HepG2 (cell line): Measurements from ENCODE around the gene MAGEA1. TPM values are rescaled to one million over a fixed set of nuclear protein-coding genes. Genes with fewer than 3 reads are reported as not detected.

Source experiments
- ATAC-seq: fragments of 200-7000 bp; cut with Tn5 transposase; 3 replicates; pipeline ENCODE4 v1.9.1; 2020; ENCODE audit warnings: mild to moderate bottlenecking, moderate library complexity
- BruUV-seq: library from RNA; stranded (reverse); fragments of 400-500 nt; replicated peaks from 2 replicates; lab custom pipeline; 2021; lab: Mats Ljungman, UMichigan
- CTCF ChIA-PET: fragments of 300-600 bp; formaldehyde crosslinking; extraction: SDS; loops from one replicate; lab custom pipeline; 2021; ENCODE audit warnings: low total read pairs, inconsistent platforms, low intra/inter-chr PET ratio; lab: Yijun Ruan, JAX
- POLR2A ChIA-PET: fragments of 350-600 bp; sonication (Branson Sonifier 250); formaldehyde crosslinking; loops from one replicate; lab custom pipeline; 2020; ENCODE audit warnings: antibody characterized with exemption, inconsistent platforms; lab: Yijun Ruan, JAX
- DNase-seq: peaks from one replicate; pipeline ENCODE4 v3.0.0-alpha.2; 2015; ENCODE audit warnings: low spot score
- FAIRE-seq: peaks from 3 replicates; lab custom pipeline; 2011; peaks lifted over from hg19 to GRCh38; lab: Jason Lieb, UNC
- H2AFZ ChIP-seq: one replicate; pipeline ENCODE4 v1.6.1; 2011; ENCODE audit warnings: low read length, inconsistent platforms
- H3K27ac ChIP-seq: fragments of 300-600 bp; 3 replicates; pipeline ENCODE4 v1.8.0; 2011; ENCODE audit warnings: mixed run types, mild to moderate bottlenecking, mixed read lengths, low read length, inconsistent platforms; ENCODE audit not compliant: insufficient read depth; ENCODE audit errors: extremely low read length
- H3K27me3 ChIP-seq, 2 experiments: fragments of 200-600 bp in 1 of 2; 2 replicates in 1 of 2; 3 replicates in 1 of 2; pipeline versions ENCODE4 v1.6.0 to v1.8.0; 2011; ENCODE audit warnings: low read length in 2 of 2, mild to moderate bottlenecking in 2 of 2, moderate library complexity in 2 of 2, inconsistent platforms in 1 of 2; ENCODE audit not compliant: insufficient read depth in 2 of 2, control insufficient read depth in 1 of 2
- H3K36me3 ChIP-seq, 2 experiments: fragments of 200-600 bp in 1 of 2; replicated peaks in 1 of 2; 2 replicates in 1 of 2; 3 replicates in 1 of 2; pipeline versions ENCODE4 v1.5.1 to v1.8.0; 2011; ENCODE audit warnings: low read length in 2 of 2, inconsistent platforms in 1 of 2; ENCODE audit not compliant: insufficient read depth in 2 of 2, control insufficient read depth in 1 of 2
- H3K4me1 ChIP-seq: 2 replicates; pipeline ENCODE4 v1.5.1; 2012; ENCODE audit warnings: low read length, inconsistent platforms; ENCODE audit not compliant: insufficient read depth
- H3K4me2 ChIP-seq: 2 replicates; pipeline ENCODE4 v1.6.0; 2011; ENCODE audit warnings: low read depth, low read length, inconsistent platforms
- H3K4me3 ChIP-seq, 3 experiments: fragments of 200-600 bp in 1 of 3; sonication (generic), shearing (Covaris generic) in 1 of 3; replicated peaks in 1 of 3; 2 replicates each; pipeline ENCODE4 v1.5.1; 2011 to 2016; ENCODE audit warnings: low read length in 3 of 3, inconsistent platforms in 2 of 3, low read depth in 2 of 3, mild to moderate bottlenecking in 2 of 3, control low read depth in 1 of 3, mixed read lengths in 1 of 3; ENCODE audit not compliant: insufficient read depth in 1 of 3
- H3K79me2 ChIP-seq: one replicate; pipeline ENCODE4 v1.6.1; 2011; ENCODE audit warnings: low read length, inconsistent platforms; ENCODE audit not compliant: insufficient read depth
- H3K9ac ChIP-seq: 2 replicates; pipeline ENCODE4 v1.6.0; 2011; ENCODE audit warnings: mild to moderate bottlenecking, low read depth, low read length, inconsistent platforms; ENCODE audit not compliant: insufficient read depth
- H3K9me3 ChIP-seq: 2 replicates; pipeline ENCODE4 v1.5.1; 2012; ENCODE audit warnings: mild to moderate bottlenecking, low read length
- H4K20me1 ChIP-seq: 2 replicates; pipeline ENCODE4 v1.6.0; 2011; ENCODE audit warnings: inconsistent platforms, mild to moderate bottlenecking, low read length, moderate library complexity; ENCODE audit not compliant: insufficient read depth
- ATF7 ChIP-seq, 2 experiments: fragments of 450-650 bp in 1 of 2; sonication (generic) in 1 of 2; formaldehyde crosslinking in 1 of 2; IDR thresholded peaks; 2 replicates each; pipeline versions ENCODE4 v1.4.0 to v1.6.1; 2016 to 2020; ENCODE audit warnings: antibody characterized with exemption in 1 of 2, mild to moderate bottlenecking in 1 of 2, missing genetic modification reagents in 1 of 2
- CREB1 ChIP-seq, 2 experiments: fragments of 450-650 bp in 1 of 2; IDR thresholded peaks; 2 replicates each; pipeline ENCODE4 v1.6.1; 2016 to 2017; ENCODE audit warnings: control low read depth in 1 of 2, mild to moderate bottlenecking in 1 of 2, missing compliant biosample characterization in 1 of 2, missing genetic modification characterization in 1 of 2
- JARID2 ChIP-seq: sonication (generic); formaldehyde crosslinking; IDR thresholded peaks from 2 replicates; pipeline ENCODE4 v1.8.1; 2023; ENCODE audit warnings: missing genetic modification reagents, inconsistent platforms; ENCODE audit not compliant: insufficient replicate concordance
- NKX3-1 ChIP-seq: sonication (generic); formaldehyde crosslinking; IDR thresholded peaks from 2 replicates; pipeline ENCODE4 v1.5.0; 2020; ENCODE audit warnings: missing genetic modification reagents
- RFX3 ChIP-seq: IDR thresholded peaks from 2 replicates; pipeline ENCODE4 v1.6.1; 2016; ENCODE audit warnings: missing biosample characterization, missing genetic modification reagents
- SIN3A ChIP-seq: IDR thresholded peaks from 2 replicates; pipeline ENCODE4 v1.6.1; 2011; ENCODE audit warnings: low read depth, mild to moderate bottlenecking, control low read depth, low read length, borderline replicate concordance
- SOX5 ChIP-seq: IDR thresholded peaks from 2 replicates; pipeline ENCODE4 v1.6.1; 2016; ENCODE audit warnings: borderline replicate concordance
- ZBTB3 ChIP-seq: sonication (generic); formaldehyde crosslinking; IDR thresholded peaks from 2 replicates; pipeline ENCODE4 v1.4.0; 2020; ENCODE audit warnings: low read depth, mild to moderate bottlenecking, moderate library complexity, missing genetic modification reagents, borderline replicate concordance
- ZFAT ChIP-seq: sonication (generic); formaldehyde crosslinking; conservative IDR thresholded peaks from 2 replicates; pipeline ENCODE4 v1.8.1; 2023; ENCODE audit warnings: missing genetic modification reagents, inconsistent platforms
- ZNF460 ChIP-seq: sonication (generic); formaldehyde crosslinking; IDR thresholded peaks from 2 replicates; pipeline ENCODE4 v1.5.1; 2020; ENCODE audit warnings: missing genetic modification reagents, mild to moderate bottlenecking, borderline replicate concordance
- ZNF674 ChIP-seq: sonication (generic); formaldehyde crosslinking; IDR thresholded peaks from 2 replicates; pipeline ENCODE4 v1.5.0; 2020; ENCODE audit warnings: low read depth, mild to moderate bottlenecking, missing genetic modification reagents
- WGBS: methylation state at CpG from one replicate; pipeline ENCODE4 v1.1.6; 2017; ENCODE audit warnings: low lambda C conversion rate; 5-methylcytosine and 5-hydroxymethylcytosine counted together
- in situ Hi-C: cut with HindIII; loops from 2 replicates; pipeline ENCODE4 v1.10.0; 2017; ENCODE audit warnings: low pct_unique_long_range_greater_than_20kb; ENCODE audit not compliant: extremely low pct_ligation_motif_present
- intact Hi-C: fragments of 100-400 bp; cut with micrococcal nuclease; formaldehyde crosslinking; loops from one replicate; pipeline ENCODE4 v1.10.0; 2022; ENCODE audit not compliant: unreplicated experiment
- polyA plus RNA-seq, 8 experiments: library from polyadenylated mRNA; depleted of rRNA in 3 of 8; stranded (reverse) in 7 of 8; unstranded in 1 of 8; fragments of >200 nt; fragmentation: Illumina TruSeq in 4 of 8; extraction: Trizol in 4 of 8; gene quantifications; 2 replicates each; pipeline versions ENCODE4 v1.2.1 to v1.2.3, GENCODE V29; 2011 to 2016; ENCODE audit warnings: low read depth in 4 of 8, missing spikeins in 1 of 8, mixed read lengths in 1 of 8; ENCODE audit not compliant: insufficient read depth in 1 of 8
- total RNA-seq, 5 experiments: library from RNA; depleted of rRNA; stranded (reverse); fragments of >200 nt; fragmentation: Illumina TruSeq; extraction: Trizol; gene quantifications; 2 replicates each; pipeline ENCODE4 v1.2.3, GENCODE V29; 2016; ENCODE audit warnings: low read depth in 1 of 5
- TF ChIP-seq, protein P1 (sequence below): sonication (generic); formaldehyde crosslinking; IDR thresholded peaks from 2 replicates; pipeline ENCODE4 v1.5.0; 2020; ENCODE audit warnings: missing genetic modification reagents, mild to moderate bottlenecking, borderline replicate concordance
- TF ChIP-seq, protein P2 (sequence below): IDR thresholded peaks from 2 replicates; pipeline ENCODE4 v1.6.1; 2016; ENCODE audit warnings: low read depth, missing genetic modification reagents, missing compliant biosample characterization

MAGEA1 gene
- total and polyA plus RNA-seq, 2 of the 13 experiments (the other 11 are each of a cell fraction or from before 2014, with no cell fraction given): not detected

DNA sequence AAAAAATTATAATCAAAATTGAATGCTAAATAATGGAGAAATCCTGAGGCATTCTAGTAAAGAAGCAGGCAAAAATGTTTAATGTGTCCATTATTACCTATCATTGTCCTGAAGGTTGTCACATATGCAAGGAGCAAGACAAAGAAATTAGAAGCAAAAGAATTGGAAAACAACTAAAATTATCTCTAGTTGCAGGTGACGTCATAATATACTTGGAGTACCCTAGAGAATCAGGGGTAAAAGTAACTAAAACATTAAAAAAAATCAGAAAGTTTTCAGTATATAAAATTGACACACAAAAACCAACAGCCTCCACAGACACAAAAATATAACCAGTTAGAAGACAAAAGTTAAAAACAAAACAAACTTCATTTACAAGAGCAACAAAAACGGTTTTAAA, 21.4 kb downstream of the MAGEA1 start:
- Histone ChIP-seq H3K9ac (no peak overlapping the region), H3K27me3 (no peaks in the 10 kb centered on the region), H3K4me3 (no peak overlapping the region), H3K79me2 (no peaks in the 10 kb centered on the region), H3K4me2 (no peak overlapping the region), H4K20me1 (no peaks in the 10 kb centered on the region), H3K9me3 (no peaks in the 10 kb centered on the region), H3K4me1 (no peaks in the 10 kb centered on the region), H3K36me3 (no peaks in the 10 kb centered on the region), H3K27ac (no peak overlapping the region), H2AFZ (no peak overlapping the region)
- in situ Hi-C loops (no loop called here), intact Hi-C loops (no loop called here)
- TF ChIP-seq ZFAT (CRISPR knock-in tag) (no peak), CREB1 (IDR thresholded peaks at IDR 0.05) (peak; percentile 87), CREB1 (CRISPR knock-in tag; IDR thresholded peaks at IDR 0.05) (no peak), ZBTB3 (no peak), RFX3 (CRISPR knock-in tag) (no peak), NKX3-1 (CRISPR knock-in tag) (no peak), ZNF460 (CRISPR knock-in tag) (no peak), JARID2 (no peak), ATF7 (IDR thresholded peaks at IDR 0.05) (peak; percentile 96), ATF7 (CRISPR knock-in tag; IDR thresholded peaks at IDR 0.05) (no peak), ZNF674 (CRISPR knock-in tag) (no peak)
- CTCF ChIA-PET: no interaction called here
- 8% methylated on average over 2 of the region's 2 CpGs for WGBS
- DNase-seq: no peak
- POLR2A ChIA-PET: no interaction called here
- BruUV-seq: no TSS peak
- no peak for ATAC-seq
- no peak for FAIRE-seq

DNA sequence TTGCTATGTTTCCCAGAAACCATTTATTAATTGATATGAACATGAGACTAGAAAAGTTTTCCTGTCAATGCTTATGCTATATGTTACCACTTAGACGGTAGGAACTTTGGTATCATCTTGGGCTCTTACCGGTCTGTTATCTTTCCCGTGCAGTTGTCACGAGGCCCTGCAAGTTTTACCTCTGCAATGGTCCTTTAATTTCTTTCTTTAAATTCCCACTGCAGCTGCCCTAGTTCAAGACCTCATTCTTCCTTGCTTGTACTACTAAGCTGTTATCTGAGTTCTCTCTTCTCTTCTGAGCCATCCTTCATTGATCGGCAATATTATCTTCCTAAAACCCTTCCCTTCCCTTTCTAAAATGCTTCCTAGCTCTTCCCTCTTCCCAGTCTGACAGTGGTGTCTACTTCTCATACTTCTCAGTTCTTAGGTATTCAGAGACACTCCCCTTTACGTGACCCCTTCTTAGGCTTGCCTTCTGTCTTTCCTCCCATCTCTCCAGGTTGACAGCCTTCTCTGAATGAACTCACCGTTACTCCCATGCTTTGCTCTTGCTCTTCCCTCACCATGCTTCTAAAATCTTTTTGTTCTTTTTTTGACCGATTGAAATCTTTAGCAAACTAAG, 27.5 kb downstream of the MAGEA1 start:
- ChIA-PET POLR2A (no interaction called here), CTCF (no interaction called here)
- H3K4me1 ChIP-seq: no peaks in the 10 kb centered on the region
- in situ Hi-C loops: no loop called here
- WGBS: 10% methylated on average over 8 of the region's 8 CpGs
- H4K20me1 ChIP-seq: no peaks in the 10 kb centered on the region
- H3K9me3 ChIP-seq: no peaks in the 10 kb centered on the region
- no peak overlapping the region for H3K4me2 ChIP-seq
- no peaks in the 10 kb centered on the region for H3K36me3 ChIP-seq
- no peak overlapping the region for H3K4me3 ChIP-seq
- H2AFZ ChIP-seq: no peak overlapping the region
- H3K27ac ChIP-seq: no peak overlapping the region
- no peak for ATAC-seq
- no peak for DNase-seq
- FAIRE-seq: no peak
- H3K79me2 ChIP-seq: no peaks in the 10 kb centered on the region
- H3K9ac ChIP-seq: no peak overlapping the region
- intact Hi-C loops: no loop called here
- H3K27me3 ChIP-seq: peaks cover 0 to 3% of the 10 kb centered on the region in 2 experiments; a peak in 1 of 5 replicates
- BruUV-seq: no TSS peak
- no peak for TF ChIP-seq SOX5 (CRISPR knock-in tag)
- TF ChIP-seq, protein P1, sequence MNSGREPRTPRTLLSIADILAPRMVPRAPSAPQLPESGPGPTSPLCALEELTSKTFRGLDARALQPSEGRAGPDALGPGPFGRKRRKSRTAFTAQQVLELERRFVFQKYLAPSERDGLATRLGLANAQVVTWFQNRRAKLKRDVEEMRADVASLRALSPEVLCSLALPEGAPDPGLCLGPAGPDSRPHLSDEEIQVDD (CRISPR knock-in tag): no peak
- TF ChIP-seq, protein P2, sequence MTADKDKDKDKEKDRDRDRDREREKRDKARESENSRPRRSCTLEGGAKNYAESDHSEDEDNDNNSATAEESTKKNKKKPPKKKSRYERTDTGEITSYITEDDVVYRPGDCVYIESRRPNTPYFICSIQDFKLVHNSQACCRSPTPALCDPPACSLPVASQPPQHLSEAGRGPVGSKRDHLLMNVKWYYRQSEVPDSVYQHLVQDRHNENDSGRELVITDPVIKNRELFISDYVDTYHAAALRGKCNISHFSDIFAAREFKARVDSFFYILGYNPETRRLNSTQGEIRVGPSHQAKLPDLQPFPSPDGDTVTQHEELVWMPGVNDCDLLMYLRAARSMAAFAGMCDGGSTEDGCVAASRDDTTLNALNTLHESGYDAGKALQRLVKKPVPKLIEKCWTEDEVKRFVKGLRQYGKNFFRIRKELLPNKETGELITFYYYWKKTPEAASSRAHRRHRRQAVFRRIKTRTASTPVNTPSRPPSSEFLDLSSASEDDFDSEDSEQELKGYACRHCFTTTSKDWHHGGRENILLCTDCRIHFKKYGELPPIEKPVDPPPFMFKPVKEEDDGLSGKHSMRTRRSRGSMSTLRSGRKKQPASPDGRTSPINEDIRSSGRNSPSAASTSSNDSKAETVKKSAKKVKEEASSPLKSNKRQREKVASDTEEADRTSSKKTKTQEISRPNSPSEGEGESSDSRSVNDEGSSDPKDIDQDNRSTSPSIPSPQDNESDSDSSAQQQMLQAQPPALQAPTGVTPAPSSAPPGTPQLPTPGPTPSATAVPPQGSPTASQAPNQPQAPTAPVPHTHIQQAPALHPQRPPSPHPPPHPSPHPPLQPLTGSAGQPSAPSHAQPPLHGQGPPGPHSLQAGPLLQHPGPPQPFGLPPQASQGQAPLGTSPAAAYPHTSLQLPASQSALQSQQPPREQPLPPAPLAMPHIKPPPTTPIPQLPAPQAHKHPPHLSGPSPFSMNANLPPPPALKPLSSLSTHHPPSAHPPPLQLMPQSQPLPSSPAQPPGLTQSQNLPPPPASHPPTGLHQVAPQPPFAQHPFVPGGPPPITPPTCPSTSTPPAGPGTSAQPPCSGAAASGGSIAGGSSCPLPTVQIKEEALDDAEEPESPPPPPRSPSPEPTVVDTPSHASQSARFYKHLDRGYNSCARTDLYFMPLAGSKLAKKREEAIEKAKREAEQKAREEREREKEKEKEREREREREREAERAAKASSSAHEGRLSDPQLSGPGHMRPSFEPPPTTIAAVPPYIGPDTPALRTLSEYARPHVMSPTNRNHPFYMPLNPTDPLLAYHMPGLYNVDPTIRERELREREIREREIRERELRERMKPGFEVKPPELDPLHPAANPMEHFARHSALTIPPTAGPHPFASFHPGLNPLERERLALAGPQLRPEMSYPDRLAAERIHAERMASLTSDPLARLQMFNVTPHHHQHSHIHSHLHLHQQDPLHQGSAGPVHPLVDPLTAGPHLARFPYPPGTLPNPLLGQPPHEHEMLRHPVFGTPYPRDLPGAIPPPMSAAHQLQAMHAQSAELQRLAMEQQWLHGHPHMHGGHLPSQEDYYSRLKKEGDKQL (CRISPR knock-in tag): no peak
- TF ChIP-seq SIN3A: no peak
